HG02759 (cell line): ENCODE results near the gene PEMT.
A peak's percentile ranks its signal among the peaks of the same experiment; 100 is the strongest.

ENCODE experiments used
- ATAC-seq: cut with Tn5 transposase; IDR thresholded peaks from one replicate; pipeline ENCODE4 v1.9.1; 2021; ENCODE audit warnings: mild to moderate bottlenecking, moderate library complexity; ENCODE audit not compliant: unreplicated experiment

PEMT gene

GRCh38 chr17:17505151-17505550, 86.4 kb downstream of the PEMT start:
- no peak for ATAC-seq

GRCh38 chr17:17504341-17505140, 87.0 kb downstream of the PEMT start:
- no peak for ATAC-seq

GRCh38 chr17:17503566-17504130, 87.9 kb downstream of the PEMT start:
- no peak for ATAC-seq

- no peak for ATAC-seq
Measured at GRCh38 chr17:17502741-17503565, 88.6 kb downstream of the PEMT start.

- no peak for ATAC-seq
Measured at GRCh38 chr17:17500999-17501605, 90.4 kb downstream of the PEMT start.

GRCh38 chr17:17499402-17500145, 91.9 kb downstream of the PEMT start:
- ATAC-seq = no peak

GRCh38 chr17:17498606-17499301, 92.8 kb downstream of the PEMT start:
- no peak for ATAC-seq

GRCh38 chr17:17497845-17498520, 93.5 kb downstream of the PEMT start:
- ATAC-seq = no peak

GRCh38 chr17:17497065-17497844, 94.3 kb downstream of the PEMT start:
- no peak for ATAC-seq

- ATAC-seq = peak; percentile 82
Measured at GRCh38 chr17:17496189-17497064, 95.1 kb downstream of the PEMT start, which contains the start of gene RASD1. TSS of gene RASD1 (minus strand) at chr17:17496395. CDS start at chr17:17496181, 214 bp downstream.

- no peak for ATAC-seq
Measured at GRCh38 chr17:17495536-17496188, 95.8 kb downstream of the PEMT start.

- ATAC-seq = no peak
Measured at GRCh38 chr17:17494870-17495535, 96.5 kb downstream of the PEMT start.

- ATAC-seq = no peak
Measured at GRCh38 chr17:17494499-17494869, 97.0 kb downstream of the PEMT start.

- no peak for ATAC-seq
Measured at GRCh38 chr17:17493986-17494466, 97.5 kb downstream of the PEMT start.

GRCh38 chr17:17493249-17493985, 98.1 kb downstream of the PEMT start:
- ATAC-seq = no peak

GRCh38 chr17:17492571-17492970, 98.9 kb downstream of the PEMT start:
- no peak for ATAC-seq
